ENCODE data around the gene COL25A1. TPM values are rescaled to one million over a fixed set of nuclear protein-coding genes. Genes with fewer than 3 reads are reported as not detected.

The COL25A1 gene
- total RNA-seq, 1 experiment from 2014 or later = not detected

GRCh38 chr4:108774809-108775530 is 527.5 kb downstream of the COL25A1 start:
- H3K36me3 Mint-ChIP-seq (ENCODE audit: insufficient read depth, unreplicated experiment) = no peaks in the 10 kb centered on the region
- intact Hi-C loops (cut with micrococcal nuclease; ENCODE audit: unreplicated experiment) = no loop called here
- CTCF ChIA-PET = no interaction called here
- no TSS peak for BruUV-seq (replicated peaks)
- no peak overlapping the region for H3K4me3 Mint-ChIP-seq (ENCODE audit: low read depth, unreplicated experiment)
- no peaks in the 10 kb centered on the region for H3K9me3 Mint-ChIP-seq (ENCODE audit: low read depth, unreplicated experiment)
- no peak overlapping the region for H3K27ac Mint-ChIP-seq (ENCODE audit: unreplicated experiment)
- H3K27me3 Mint-ChIP-seq (ENCODE audit: unreplicated experiment) = no peaks in the 10 kb centered on the region
- no peak for TF ChIP-seq CTCF (IDR thresholded peaks at IDR 0.05; ENCODE audit: unreplicated experiment)
- DNase-seq = peak; percentile 17
- H3K4me1 Mint-ChIP-seq (ENCODE audit: low read depth, unreplicated experiment) = no peaks in the 10 kb centered on the region

GRCh38 chr4:108772402-108772801 is 530.1 kb downstream of the COL25A1 start:
- Mint-ChIP-seq H3K4me3 (ENCODE audit: low read depth, unreplicated experiment) (no peak overlapping the region), H3K4me1 (ENCODE audit: low read depth, unreplicated experiment) (no peaks in the 10 kb centered on the region), H3K27me3 (ENCODE audit: unreplicated experiment) (no peaks in the 10 kb centered on the region), H3K27ac (ENCODE audit: unreplicated experiment) (no peak overlapping the region), H3K9me3 (ENCODE audit: low read depth, unreplicated experiment) (no peaks in the 10 kb centered on the region), H3K36me3 (ENCODE audit: insufficient read depth, unreplicated experiment) (no peaks in the 10 kb centered on the region)
- BruUV-seq (replicated peaks) = no TSS peak
- intact Hi-C loops (cut with micrococcal nuclease; ENCODE audit: unreplicated experiment) = no loop called here
- DNase-seq = no peak
- no peak for TF ChIP-seq CTCF (IDR thresholded peaks at IDR 0.05; ENCODE audit: unreplicated experiment)
- CTCF ChIA-PET = no interaction called here

- CTCF ChIA-PET = no interaction called here
- Mint-ChIP-seq H3K4me1 (ENCODE audit: low read depth, unreplicated experiment) (peaks cover 8% of the 10 kb centered on the region), H3K4me3 (ENCODE audit: low read depth, unreplicated experiment) (no peak overlapping the region), H3K27ac (ENCODE audit: unreplicated experiment) (no peak overlapping the region), H3K27me3 (ENCODE audit: unreplicated experiment) (no peaks in the 10 kb centered on the region), H3K36me3 (ENCODE audit: insufficient read depth, unreplicated experiment) (peaks cover 14% of the 10 kb centered on the region), H3K9me3 (ENCODE audit: low read depth, unreplicated experiment) (no peaks in the 10 kb centered on the region)
- BruUV-seq (replicated peaks) = no TSS peak
- no peak for DNase-seq
- intact Hi-C loops (cut with micrococcal nuclease; ENCODE audit: unreplicated experiment) = no loop called here
- TF ChIP-seq CTCF (IDR thresholded peaks at IDR 0.05; ENCODE audit: unreplicated experiment) = no peak
These were observed 536.4 kb downstream of the COL25A1 start for GRCh38 chr4:108766058-108766457.

GRCh38 chr4:108763986-108764385 is 538.5 kb downstream of the COL25A1 start:
- no peak for DNase-seq
- intact Hi-C loops (cut with micrococcal nuclease; ENCODE audit: unreplicated experiment) = no loop called here
- H3K4me3 Mint-ChIP-seq (ENCODE audit: low read depth, unreplicated experiment) = no peak overlapping the region
- CTCF ChIA-PET = no interaction called here
- no TSS peak for BruUV-seq (replicated peaks)
- TF ChIP-seq CTCF (IDR thresholded peaks at IDR 0.05; ENCODE audit: unreplicated experiment) = no peak
- no peak overlapping the region for H3K27ac Mint-ChIP-seq (ENCODE audit: unreplicated experiment)
- H3K4me1 Mint-ChIP-seq (ENCODE audit: low read depth, unreplicated experiment) = peaks cover 8% of the 10 kb centered on the region
- no peaks in the 10 kb centered on the region for H3K27me3 Mint-ChIP-seq (ENCODE audit: unreplicated experiment)
- H3K9me3 Mint-ChIP-seq (ENCODE audit: low read depth, unreplicated experiment) = no peaks in the 10 kb centered on the region
- H3K36me3 Mint-ChIP-seq (ENCODE audit: insufficient read depth, unreplicated experiment) = peaks cover 14% of the 10 kb centered on the region
